ENCODE measurements around the gene ANGPTL8.

Gene ANGPTL8

GRCh38 chr19:11203194-11204075, 36.0 kb upstream of the ANGPTL8 start:
- DNase-seq (ENCODE audit: low spot score) = peak; percentile 52

GRCh38 chr19:11204076-11204602, 35.3 kb upstream of the ANGPTL8 start:
- no peak for DNase-seq (ENCODE audit: low spot score)

DNA sequence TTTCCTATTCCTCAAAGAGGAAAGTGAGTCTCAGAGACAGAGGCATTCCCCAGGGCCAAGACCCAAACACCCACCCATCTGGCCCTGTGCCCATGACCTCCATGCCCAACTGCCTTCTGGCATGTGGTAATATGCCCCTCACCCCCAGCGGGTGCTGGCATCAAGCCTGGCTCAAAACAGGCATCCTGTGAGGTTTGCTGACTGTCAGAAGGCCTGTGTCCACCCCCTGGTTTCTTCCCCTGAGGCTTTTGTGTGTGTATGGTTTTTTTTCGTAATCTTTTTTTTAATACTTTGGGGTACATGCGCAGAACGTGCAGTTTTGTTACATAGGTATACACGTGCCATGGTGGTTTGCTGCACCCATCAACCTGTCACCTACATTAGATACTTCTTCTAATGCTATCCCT, 34.5 kb upstream of the ANGPTL8 start:
- DNase-seq (ENCODE audit: low spot score) = no peak

GRCh38 chr19:11205939-11206570, 33.4 kb upstream of the ANGPTL8 start:
- DNase-seq (ENCODE audit: low spot score) = no peak

GRCh38 chr19:11208561-11209471, 30.6 kb upstream of the ANGPTL8 start:
- DNase-seq (ENCODE audit: low spot score) = no peak

DNA sequence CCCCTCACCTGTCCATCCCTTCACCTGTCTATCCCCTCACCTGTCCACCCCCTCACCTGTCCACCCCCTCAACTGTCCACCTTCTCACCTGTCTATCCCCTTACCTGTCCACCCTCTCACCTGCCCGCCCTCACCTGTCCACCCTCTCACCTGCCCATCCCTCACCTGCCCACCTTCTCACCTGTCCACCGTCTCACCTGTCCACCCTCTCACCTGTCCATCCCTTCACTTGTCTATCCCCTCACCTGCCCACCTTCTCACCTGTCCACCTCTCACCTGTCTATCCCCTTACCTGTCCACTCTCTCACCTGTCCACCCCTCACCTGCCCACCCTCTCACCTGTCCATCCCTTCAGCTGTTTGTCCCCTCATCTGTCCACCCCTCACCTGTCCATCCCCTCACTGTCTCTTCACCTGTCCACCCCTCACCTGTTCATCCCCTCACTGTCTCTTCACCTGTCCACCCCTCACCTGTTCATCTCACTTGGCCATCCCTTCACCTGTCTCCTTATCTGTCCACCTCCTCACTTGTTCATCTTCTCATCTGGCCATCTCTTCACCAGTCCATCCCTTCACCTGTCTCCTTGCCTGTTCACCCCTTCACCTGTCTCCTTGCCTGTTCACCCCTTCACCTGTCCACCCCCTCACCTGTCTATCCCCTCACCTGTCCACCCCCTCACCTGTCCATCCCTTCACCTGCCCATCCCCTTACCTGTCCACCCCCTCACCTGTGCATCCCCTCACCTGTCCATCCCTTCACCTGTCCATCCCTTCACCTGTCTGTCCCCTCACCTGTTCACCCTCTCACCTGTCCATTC, 29.4 kb upstream of the ANGPTL8 start:
- DNase-seq (ENCODE audit: low spot score) = no peak

DNA sequence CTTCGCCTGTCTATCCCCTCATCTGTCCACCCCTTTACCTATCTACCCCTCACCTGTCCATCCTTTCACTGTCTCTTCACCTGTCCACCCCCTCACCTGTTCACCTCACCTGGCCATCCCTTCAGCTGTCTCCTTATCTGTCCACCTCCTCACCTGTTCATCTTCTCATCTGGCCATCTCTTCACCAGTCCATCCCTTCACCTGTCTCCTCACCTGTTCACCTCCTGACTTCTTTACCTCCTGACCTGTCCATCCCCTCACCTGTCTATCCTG, 28.8 kb upstream of the ANGPTL8 start:
- DNase-seq (ENCODE audit: low spot score) = no peak

- DNase-seq (ENCODE audit: low spot score) = no peak
Measured at GRCh38 chr19:11214387-11214786, 25.0 kb upstream of the ANGPTL8 start.

DNA sequence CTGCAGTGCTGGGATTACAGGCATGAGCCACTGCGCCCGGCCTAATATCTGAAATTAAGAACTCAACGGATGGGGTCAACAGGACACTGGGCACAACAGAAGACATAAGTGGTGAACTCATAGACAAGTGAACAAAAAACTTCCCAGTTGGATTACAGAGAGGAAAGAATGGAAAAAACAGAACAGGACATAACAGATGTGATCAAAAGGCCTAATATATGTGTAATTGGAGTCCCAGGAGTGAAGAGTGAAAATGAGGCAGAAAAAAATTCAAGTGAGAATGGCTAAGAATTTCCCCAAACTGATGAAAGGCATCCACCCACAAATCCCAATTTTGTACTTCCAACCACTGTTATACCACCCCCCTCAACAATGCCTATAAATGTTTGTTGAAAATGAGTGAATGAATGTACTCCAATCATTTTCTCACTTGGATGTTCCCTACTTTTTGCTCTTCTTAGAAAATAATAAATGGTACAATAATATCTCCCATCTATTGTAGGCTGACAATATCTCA, 18.3 kb upstream of the ANGPTL8 start:
- no peak for DNase-seq (ENCODE audit: low spot score)

GRCh38 chr19:11223200-11223599, 16.2 kb upstream of the ANGPTL8 start:
- peak; percentile 53 for DNase-seq (ENCODE audit: low spot score)

DNA sequence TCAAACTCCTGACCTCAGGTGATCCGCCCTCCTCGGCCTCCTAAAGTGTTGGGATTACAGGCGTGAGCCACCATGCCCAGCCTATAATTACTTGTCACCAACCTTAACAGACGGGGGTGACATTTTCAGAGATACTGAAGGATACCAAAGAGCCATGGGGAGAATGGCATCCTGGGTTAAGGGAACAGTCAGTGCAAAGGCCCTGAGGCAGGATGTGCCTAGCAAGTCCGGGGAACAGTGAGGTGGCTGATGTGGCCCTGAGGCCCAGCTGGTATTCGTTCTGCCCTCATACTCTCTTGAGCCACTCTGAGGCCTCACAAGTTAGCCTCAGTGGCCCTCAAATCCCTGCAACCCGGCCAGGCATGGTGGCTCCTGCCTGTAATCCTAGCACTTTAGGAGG, 15.0 kb upstream of the ANGPTL8 start:
- DNase-seq (ENCODE audit: low spot score) = no peak

- no peak for DNase-seq (ENCODE audit: low spot score)
Measured at GRCh38 chr19:11225172-11225571, 14.2 kb upstream of the ANGPTL8 start.

DNA sequence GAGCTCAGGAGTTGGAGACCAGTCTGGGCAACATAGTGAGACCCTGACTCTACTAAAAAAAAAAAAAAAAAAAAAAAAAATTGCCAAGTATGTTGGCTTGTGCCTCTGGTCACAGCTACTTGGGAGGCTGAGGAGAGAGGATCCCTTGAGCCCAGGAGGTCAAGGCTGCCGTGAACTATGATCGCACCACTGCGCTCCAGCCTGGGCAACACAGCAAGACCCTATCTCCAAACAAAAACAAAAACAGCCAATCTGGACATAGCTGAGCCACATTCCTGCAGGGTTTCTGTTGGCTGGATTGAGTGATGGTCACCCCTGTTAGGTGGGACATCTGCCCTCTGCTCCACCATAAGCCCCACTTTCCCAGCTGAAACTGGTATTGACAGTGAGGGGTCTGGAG, 13.6 kb upstream of the ANGPTL8 start:
- no peak for DNase-seq (ENCODE audit: low spot score)

DNA sequence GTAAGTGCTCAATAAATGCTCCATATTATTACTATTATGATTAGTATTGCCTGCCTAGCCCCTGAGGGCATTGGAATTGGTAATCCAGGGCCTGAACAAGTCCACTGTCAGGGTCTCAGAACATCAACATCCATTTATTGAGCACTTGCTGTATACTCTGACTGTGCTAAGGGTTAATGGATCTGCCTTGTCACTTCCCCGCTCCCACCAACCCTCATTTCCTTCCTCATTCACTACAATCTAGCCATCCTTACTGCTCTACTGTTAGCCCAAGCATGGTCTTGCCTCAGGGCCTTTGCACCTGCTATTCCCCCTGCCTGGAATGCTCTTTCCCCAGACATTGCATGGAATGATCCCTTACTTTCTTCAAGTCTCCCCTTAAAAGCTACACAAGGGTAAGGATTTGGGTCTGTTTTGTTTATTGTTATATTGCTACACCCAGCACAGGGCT, 12.7 kb upstream of the ANGPTL8 start:
- no peak for DNase-seq (ENCODE audit: low spot score)

GRCh38 chr19:11227195-11227886, 12.1 kb upstream of the ANGPTL8 start:
- DNase-seq (ENCODE audit: low spot score) = no peak

- no peak for DNase-seq (ENCODE audit: low spot score)
Measured at GRCh38 chr19:11230621-11231386, 8.6 kb upstream of the ANGPTL8 start.

GRCh38 chr19:11232555-11232954, 6.9 kb upstream of the ANGPTL8 start:
- DNase-seq (ENCODE audit: low spot score) = no peak

GRCh38 chr19:11233073-11233472, 6.3 kb upstream of the ANGPTL8 start:
- no peak for DNase-seq (ENCODE audit: low spot score)

DNA sequence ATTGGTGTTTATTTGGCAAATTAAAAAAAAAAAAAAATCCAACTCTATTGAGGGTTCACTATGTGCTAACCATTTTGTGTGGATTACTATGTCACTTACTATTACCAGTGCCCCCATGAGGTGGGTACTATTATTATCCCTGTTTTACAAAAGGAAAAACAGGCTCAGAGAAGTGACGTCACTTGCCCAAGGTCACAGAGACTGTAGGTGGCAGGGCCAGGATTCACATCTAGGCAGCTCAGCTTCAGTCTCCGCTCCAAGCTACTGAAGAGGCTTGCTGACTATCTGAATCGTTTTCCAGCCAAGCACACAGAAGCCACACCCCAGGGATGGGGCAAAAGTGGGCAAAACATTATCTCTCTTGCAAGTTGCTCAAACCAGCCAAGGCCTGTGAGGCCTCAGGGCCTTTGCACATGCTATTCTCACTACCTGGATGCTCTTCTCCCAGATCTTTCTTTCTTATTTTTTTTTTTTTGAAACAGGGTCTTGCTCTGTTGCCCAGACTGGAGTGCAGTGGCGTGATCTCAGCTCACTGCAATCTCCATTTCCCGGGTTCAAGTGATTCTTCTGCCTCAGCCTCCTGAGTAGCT, 4.8 kb upstream of the ANGPTL8 start:
- no peak for DNase-seq (ENCODE audit: low spot score)

All from SK-N-DZ (cell line).